IPS DF 4.7 (cell line): ENCODE data around the gene SLC8A3.
A peak's percentile ranks its signal among the peaks of the same experiment; 100 is the strongest.

Source experiments
- DNase-seq: peaks from one replicate; pipeline ENCODE4 v3.0.0-alpha.2; 2013; ENCODE audit warnings: low spot score; ENCODE audit errors: extremely low read depth

Gene SLC8A3

GRCh38 chr14:70029296-70030132 lies 159.2 kb downstream of the SLC8A3 start:
- DNase-seq = no peak

- DNase-seq = peak; percentile 30
Observed at GRCh38 chr14:70027785-70028428, 160.8 kb downstream of the SLC8A3 start.

GRCh38 chr14:70023871-70024270 lies 164.9 kb downstream of the SLC8A3 start:
- DNase-seq = no peak

GRCh38 chr14:70022771-70023445 lies 165.8 kb downstream of the SLC8A3 start:
- no peak for DNase-seq

GRCh38 chr14:70021548-70022220 lies 167.1 kb downstream of the SLC8A3 start:
- no peak for DNase-seq

GRCh38 chr14:70020352-70021170 lies 168.2 kb downstream of the SLC8A3 start:
- no peak for DNase-seq

GRCh38 chr14:70019695-70020094 lies 169.1 kb downstream of the SLC8A3 start:
- no peak for DNase-seq

GRCh38 chr14:70018713-70019211 lies 170.0 kb downstream of the SLC8A3 start:
- DNase-seq = no peak

GRCh38 chr14:70018230-70018629 lies 170.5 kb downstream of the SLC8A3 start:
- DNase-seq = no peak

- no peak for DNase-seq
Observed at GRCh38 chr14:70014406-70015095, 174.2 kb downstream of the SLC8A3 start.

GRCh38 chr14:70013271-70013873 lies 175.4 kb downstream of the SLC8A3 start:
- DNase-seq = peak; percentile 28

GRCh38 chr14:70011708-70012107 lies 177.0 kb downstream of the SLC8A3 start:
- no peak for DNase-seq

GRCh38 chr14:70011098-70011497 lies 177.7 kb downstream of the SLC8A3 start:
- DNase-seq = no peak

- DNase-seq = no peak
Observed at GRCh38 chr14:70009961-70010360, 178.8 kb downstream of the SLC8A3 start.

- DNase-seq = no peak
Observed at GRCh38 chr14:70008284-70009262, 180.2 kb downstream of the SLC8A3 start.

GRCh38 chr14:70006699-70007098 lies 182.1 kb downstream of the SLC8A3 start:
- no peak for DNase-seq

- DNase-seq = no peak
Observed at GRCh38 chr14:70005281-70005805, 183.4 kb downstream of the SLC8A3 start.

GRCh38 chr14:70004791-70005190 lies 184.0 kb downstream of the SLC8A3 start:
- DNase-seq = no peak
